Measurements from ENCODE around the gene EGLN2.
"Not testable (repeated sequence)": the region's sequence is repeated elsewhere in the genome, so short reads cannot be mapped to it uniquely, and the experiment has no call there.

The EGLN2 gene

GRCh38 chr19:40819479-40820234 lies 20.7 kb downstream of the EGLN2 start:
- DNase-seq (ENCODE audit: low read depth), result peak; percentile 49

- DNase-seq (ENCODE audit: low read depth), result no peak
Observed at GRCh38 chr19:40822161-40822560, 23.2 kb downstream of the EGLN2 start.

GRCh38 chr19:40822704-40823553 lies 23.9 kb downstream of the EGLN2 start:
- not testable (repeated sequence) for DNase-seq (ENCODE audit: low read depth)

- not testable (repeated sequence) for DNase-seq (ENCODE audit: low read depth)
Observed at GRCh38 chr19:40824916-40825315, 25.9 kb downstream of the EGLN2 start.

- DNase-seq (ENCODE audit: low read depth), result not testable (repeated sequence)
Observed at GRCh38 chr19:40825460-40826095, 26.6 kb downstream of the EGLN2 start.

- not testable (repeated sequence) for DNase-seq (ENCODE audit: low read depth)
Observed at GRCh38 chr19:40826312-40826698, 27.3 kb downstream of the EGLN2 start.

GRCh38 chr19:40826699-40827385 lies 27.9 kb downstream of the EGLN2 start:
- peak; percentile 55 for DNase-seq (ENCODE audit: low read depth)

GRCh38 chr19:40827386-40828247 lies 28.6 kb downstream of the EGLN2 start:
- DNase-seq (ENCODE audit: low read depth), result no peak

- no peak for DNase-seq (ENCODE audit: low read depth)
Observed at GRCh38 chr19:40829205-40829604, 30.2 kb downstream of the EGLN2 start.

- DNase-seq (ENCODE audit: low read depth), result not testable (repeated sequence)
Observed at GRCh38 chr19:40830741-40831140, 31.8 kb downstream of the EGLN2 start.

- DNase-seq (ENCODE audit: low read depth), result no peak
Observed at GRCh38 chr19:40831502-40832430, 32.8 kb downstream of the EGLN2 start.

- DNase-seq (ENCODE audit: low read depth), result not testable (repeated sequence)
Observed at GRCh38 chr19:40832431-40832790, 33.4 kb downstream of the EGLN2 start.

- not testable (repeated sequence) for DNase-seq (ENCODE audit: low read depth)
Observed at GRCh38 chr19:40833728-40834533, 34.9 kb downstream of the EGLN2 start.

- DNase-seq (ENCODE audit: low read depth), result no peak
Observed at GRCh38 chr19:40836754-40837429, 37.9 kb downstream of the EGLN2 start.

GRCh38 chr19:40838477-40838876 lies 39.5 kb downstream of the EGLN2 start:
- DNase-seq (ENCODE audit: low read depth), result not testable (repeated sequence)

- not testable (repeated sequence) for DNase-seq (ENCODE audit: low read depth)
Observed at GRCh38 chr19:40842012-40842411, 43.0 kb downstream of the EGLN2 start.

- DNase-seq (ENCODE audit: low read depth), result not testable (repeated sequence)
Observed at GRCh38 chr19:40842997-40843652, 44.1 kb downstream of the EGLN2 start.

- DNase-seq (ENCODE audit: low read depth), result peak; percentile 62
Observed at GRCh38 chr19:40843653-40844052, 44.7 kb downstream of the EGLN2 start.
